Measurements from ENCODE around the gene THRB.

THRB gene

DNA sequence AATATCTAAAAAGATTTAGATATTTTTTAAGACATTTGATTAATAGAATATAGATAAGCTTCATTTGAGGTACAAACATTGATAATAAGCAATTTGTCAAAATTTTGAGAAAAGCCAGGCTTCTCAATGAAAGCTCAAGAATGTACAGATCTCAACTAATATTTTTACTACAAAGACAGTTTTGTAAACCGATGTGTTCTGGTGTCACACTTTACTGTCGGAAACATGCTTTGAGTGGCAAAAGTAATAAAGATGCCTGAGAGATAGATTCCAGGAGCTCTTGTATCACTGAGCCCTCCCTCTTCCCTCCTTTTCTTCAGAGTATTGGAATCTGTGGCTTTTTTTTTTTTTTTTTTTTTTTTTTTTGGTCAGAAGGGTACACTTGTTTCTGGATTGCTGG, 45.0 kb upstream of the THRB start:
- Histone ChIP-seq H3K9me3 (ENCODE audit: control insufficient read depth, insufficient read depth, low read depth, low read length) (no peaks in the 10 kb centered on the region), H3K27ac (ENCODE audit: extremely low read depth, low read depth, low read length) (no peak overlapping the region), H3K4me3 (ENCODE audit: low read depth, low read length) (no peak overlapping the region), H3K4me1 (ENCODE audit: control insufficient read depth, insufficient read depth, low read length) (no peaks in the 10 kb centered on the region), H3K36me3 (ENCODE audit: control insufficient read depth in 2 of 2, insufficient read depth in 1 of 2, low read length in 2 of 2) (no peaks in the 10 kb centered on the region)
- ChIA-PET CTCF (interaction anchor here (0.7 kb wide), 1 partner anchor 144 kb away, joined by 5 read pairs; no protein-coding TSS in a partner anchor), POLR2A (no interaction called here)
- TF ChIP-seq, protein P1, sequence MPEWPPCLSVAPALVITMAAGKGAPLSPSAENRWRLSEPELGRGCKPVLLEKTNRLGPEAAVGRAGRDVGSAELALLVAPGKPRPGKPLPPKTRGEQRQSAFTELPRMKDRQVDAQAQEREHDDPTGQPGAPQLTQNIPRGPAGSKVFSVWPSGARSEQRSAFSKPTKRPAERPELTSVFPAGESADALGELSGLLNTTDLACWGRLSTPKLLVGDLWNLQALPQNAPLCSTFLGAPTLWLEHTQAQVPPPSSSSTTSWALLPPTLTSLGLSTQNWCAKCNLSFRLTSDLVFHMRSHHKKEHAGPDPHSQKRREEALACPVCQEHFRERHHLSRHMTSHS (tag by site-specific recombination; IDR thresholded peaks at IDR 0.05), result no peak
- no peak for TF ChIP-seq ZFP69B (tag by site-specific recombination; IDR thresholded peaks at IDR 0.05)
- TF ChIP-seq ZXDB (tag by site-specific recombination; IDR thresholded peaks at IDR 0.05), result no peak
- no peak for TF ChIP-seq ZNF549 (tag by site-specific recombination; IDR thresholded peaks at IDR 0.05)
- TF ChIP-seq ZNF639 (tag by site-specific recombination; IDR thresholded peaks at IDR 0.05), result no peak
- TF ChIP-seq ZNF174 (tag by site-specific recombination; IDR thresholded peaks at IDR 0.05), result no peak
- TF ChIP-seq ZBTB1 (tag by site-specific recombination; IDR thresholded peaks at IDR 0.05), result no peak
- TF ChIP-seq ZNF112 (tag by site-specific recombination; IDR thresholded peaks at IDR 0.05), result no peak
- TF ChIP-seq, protein P2, sequence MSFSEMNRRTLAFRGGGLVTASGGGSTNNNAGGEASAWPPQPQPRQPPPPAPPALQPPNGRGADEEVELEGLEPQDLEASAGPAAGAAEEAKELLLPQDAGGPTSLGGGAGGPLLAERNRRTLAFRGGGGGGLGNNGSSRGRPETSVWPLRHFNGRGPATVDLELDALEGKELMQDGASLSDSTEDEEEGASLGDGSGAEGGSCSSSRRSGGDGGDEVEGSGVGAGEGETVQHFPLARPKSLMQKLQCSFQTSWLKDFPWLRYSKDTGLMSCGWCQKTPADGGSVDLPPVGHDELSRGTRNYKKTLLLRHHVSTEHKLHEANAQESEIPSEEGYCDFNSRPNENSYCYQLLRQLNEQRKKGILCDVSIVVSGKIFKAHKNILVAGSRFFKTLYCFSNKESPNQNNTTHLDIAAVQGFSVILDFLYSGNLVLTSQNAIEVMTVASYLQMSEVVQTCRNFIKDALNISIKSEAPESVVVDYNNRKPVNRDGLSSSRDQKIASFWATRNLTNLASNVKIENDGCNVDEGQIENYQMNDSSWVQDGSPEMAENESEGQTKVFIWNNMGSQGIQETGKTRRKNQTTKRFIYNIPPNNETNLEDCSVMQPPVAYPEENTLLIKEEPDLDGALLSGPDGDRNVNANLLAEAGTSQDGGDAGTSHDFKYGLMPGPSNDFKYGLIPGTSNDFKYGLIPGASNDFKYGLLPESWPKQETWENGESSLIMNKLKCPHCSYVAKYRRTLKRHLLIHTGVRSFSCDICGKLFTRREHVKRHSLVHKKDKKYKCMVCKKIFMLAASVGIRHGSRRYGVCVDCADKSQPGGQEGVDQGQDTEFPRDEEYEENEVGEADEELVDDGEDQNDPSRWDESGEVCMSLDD (tag by site-specific recombination; IDR thresholded peaks at IDR 0.05), result no peak
- no peak for TF ChIP-seq OSR2 (tag by site-specific recombination; IDR thresholded peaks at IDR 0.05)
- TF ChIP-seq ZNF768 (tag by site-specific recombination; IDR thresholded peaks at IDR 0.05), result no peak
- TF ChIP-seq ZNF843 (tag by site-specific recombination; IDR thresholded peaks at IDR 0.05), result no peak
- TF ChIP-seq ZNF514 (tag by site-specific recombination; IDR thresholded peaks at IDR 0.05), result no peak
- TF ChIP-seq ZBTB48 (tag by site-specific recombination; IDR thresholded peaks at IDR 0.05), result no peak
- no peak for TF ChIP-seq KLF1 (tag by site-specific recombination; IDR thresholded peaks at IDR 0.05)
- TF ChIP-seq ZNF664 (tag by site-specific recombination; IDR thresholded peaks at IDR 0.05), result no peak
- no peak for TF ChIP-seq ZNF23 (tag by site-specific recombination; IDR thresholded peaks at IDR 0.05; ENCODE audit: borderline replicate concordance)
- no peak for TF ChIP-seq ZNF121 (tag by site-specific recombination; IDR thresholded peaks at IDR 0.05)
- no peak for TF ChIP-seq GLI4 (tag by site-specific recombination; IDR thresholded peaks at IDR 0.05)

DNA sequence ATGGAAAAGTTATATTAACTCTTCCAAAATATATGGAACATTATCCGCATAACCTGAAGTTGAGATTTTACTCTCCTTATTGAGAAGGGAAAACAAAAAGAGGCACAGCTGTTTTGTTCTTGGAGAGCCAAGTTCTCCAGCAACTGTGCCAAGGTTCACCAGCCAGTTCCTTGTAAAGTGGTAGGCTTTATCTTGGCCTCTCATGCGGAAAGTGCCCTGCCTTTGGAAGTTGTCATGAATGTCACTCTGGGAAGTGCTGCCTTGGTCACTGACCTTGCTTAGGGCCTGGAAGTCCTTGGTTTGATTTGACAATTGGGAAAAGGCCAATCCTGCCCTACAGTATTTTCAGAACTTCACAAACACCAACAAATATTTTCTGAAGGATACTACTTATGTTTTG, 44.2 kb upstream of the THRB start:
- Histone ChIP-seq H3K9me3 (ENCODE audit: control insufficient read depth, insufficient read depth, low read depth, low read length) (no peaks in the 10 kb centered on the region), H3K4me1 (ENCODE audit: control insufficient read depth, insufficient read depth, low read length) (no peaks in the 10 kb centered on the region), H3K27ac (ENCODE audit: extremely low read depth, low read depth, low read length) (no peak overlapping the region), H3K36me3 (ENCODE audit: control insufficient read depth in 2 of 2, insufficient read depth in 1 of 2, low read length in 2 of 2) (no peaks in the 10 kb centered on the region), H3K4me3 (ENCODE audit: low read depth, low read length) (no peak overlapping the region)
- TF ChIP-seq ZNF529 (tag by site-specific recombination; IDR thresholded peaks at IDR 0.05; ENCODE audit: insufficient replicate concordance) (no peak), ZNF416 (tag by site-specific recombination; IDR thresholded peaks at IDR 0.05) (no peak), ZNF248 (tag by site-specific recombination; IDR thresholded peaks at IDR 0.05) (no peak), ZNF2 (tag by site-specific recombination; IDR thresholded peaks at IDR 0.05) (no peak), OVOL3 (tag by site-specific recombination; IDR thresholded peaks at IDR 0.05) (no peak), ZBTB20 (tag by site-specific recombination; IDR thresholded peaks at IDR 0.05) (no peak), ZNF24 (tag by site-specific recombination; IDR thresholded peaks at IDR 0.05) (no peak), ZNF366 (tag by site-specific recombination; conservative IDR thresholded peaks at IDR 0.05) (no peak), TCF7L2 (IDR thresholded peaks at IDR 0.05; ENCODE audit: borderline replicate concordance, low read depth, low read length) (no peak), ZNF654 (tag by site-specific recombination; IDR thresholded peaks at IDR 0.05; ENCODE audit: low read depth) (no peak), ZNF510 (tag by site-specific recombination; IDR thresholded peaks at IDR 0.05; ENCODE audit: insufficient replicate concordance) (no peak)
- POLR2A ChIA-PET, result no interaction called here
- CTCF ChIA-PET, result no interaction called here
